ENCODE measurements around the gene FGB.

GRCh38 chr4:154588198-154588597, 25.4 kb downstream of the FGB start:
- TF ChIP-seq POLR2A (IDR thresholded peaks at IDR 0.05) (no peak), CTCF (IDR thresholded peaks at IDR 0.05) (no peak)

Data from Peyer's patch (tissue), 4 donors.